ENCODE measurements around the gene RASSF3. TPM values are rescaled to one million over a fixed set of nuclear protein-coding genes. Genes with fewer than 3 reads are reported as not detected.

The RASSF3 gene
- total RNA-seq, 1 experiment from 2014 or later = 30.5 TPM

DNA sequence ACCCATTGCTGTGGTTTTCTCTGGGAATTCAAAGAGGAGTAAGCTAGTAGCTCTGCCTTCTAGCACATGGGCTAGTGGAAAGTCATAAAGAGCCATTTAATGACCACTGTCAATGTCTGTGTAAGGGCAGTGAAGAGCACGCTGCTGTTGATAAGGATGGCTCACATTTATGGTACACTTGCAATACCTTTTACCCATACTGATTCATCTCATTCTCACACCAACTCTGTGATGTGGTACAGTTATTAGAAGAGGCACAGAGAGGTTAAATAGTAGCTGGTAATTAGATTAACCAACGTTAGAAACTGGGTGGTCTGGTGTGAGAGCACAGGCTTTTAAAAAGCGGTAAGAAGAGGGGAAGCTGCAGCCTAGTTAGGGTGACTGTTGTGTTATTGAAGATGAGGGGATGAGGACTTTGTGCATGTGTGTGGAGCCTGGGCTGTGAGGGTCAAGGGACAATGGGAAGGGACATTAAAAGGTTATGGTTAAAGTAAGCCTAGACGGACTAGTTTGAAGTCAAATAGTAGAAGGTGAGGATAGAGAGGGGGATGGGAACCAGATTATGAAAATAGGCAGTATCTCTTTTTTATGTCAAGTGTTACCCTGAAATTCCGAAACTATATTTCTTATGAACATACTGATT lies 25.2 kb downstream of the RASSF3 start:
- DNase-seq (ENCODE audit: unreplicated experiment) = no peak
- H3K4me1 Mint-ChIP-seq (ENCODE audit: insufficient read depth, unreplicated experiment) = peaks cover 30% of the 10 kb centered on the region
- no TSS peak for BruUV-seq (replicated peaks)
- CTCF ChIA-PET = no interaction called here
- no peak overlapping the region for H3K4me3 Mint-ChIP-seq (ENCODE audit: unreplicated experiment)
- H3K9me3 Mint-ChIP-seq (ENCODE audit: unreplicated experiment) = peaks cover 17% of the 10 kb centered on the region
- H3K36me3 Mint-ChIP-seq (ENCODE audit: insufficient read depth, unreplicated experiment) = peaks cover 11% of the 10 kb centered on the region
- POLR2A ChIA-PET = interaction anchor here (1.4 to 3.2 kb wide), 2 partner anchors 10 to 24 kb away, joined by 4 to 20 read pairs; no protein-coding TSS in a partner anchor
- intact Hi-C loops (cut with micrococcal nuclease) = no loop called here
- H3K27me3 Mint-ChIP-seq (ENCODE audit: insufficient read depth, unreplicated experiment) = no peaks in the 10 kb centered on the region
- TF ChIP-seq, protein P1, sequence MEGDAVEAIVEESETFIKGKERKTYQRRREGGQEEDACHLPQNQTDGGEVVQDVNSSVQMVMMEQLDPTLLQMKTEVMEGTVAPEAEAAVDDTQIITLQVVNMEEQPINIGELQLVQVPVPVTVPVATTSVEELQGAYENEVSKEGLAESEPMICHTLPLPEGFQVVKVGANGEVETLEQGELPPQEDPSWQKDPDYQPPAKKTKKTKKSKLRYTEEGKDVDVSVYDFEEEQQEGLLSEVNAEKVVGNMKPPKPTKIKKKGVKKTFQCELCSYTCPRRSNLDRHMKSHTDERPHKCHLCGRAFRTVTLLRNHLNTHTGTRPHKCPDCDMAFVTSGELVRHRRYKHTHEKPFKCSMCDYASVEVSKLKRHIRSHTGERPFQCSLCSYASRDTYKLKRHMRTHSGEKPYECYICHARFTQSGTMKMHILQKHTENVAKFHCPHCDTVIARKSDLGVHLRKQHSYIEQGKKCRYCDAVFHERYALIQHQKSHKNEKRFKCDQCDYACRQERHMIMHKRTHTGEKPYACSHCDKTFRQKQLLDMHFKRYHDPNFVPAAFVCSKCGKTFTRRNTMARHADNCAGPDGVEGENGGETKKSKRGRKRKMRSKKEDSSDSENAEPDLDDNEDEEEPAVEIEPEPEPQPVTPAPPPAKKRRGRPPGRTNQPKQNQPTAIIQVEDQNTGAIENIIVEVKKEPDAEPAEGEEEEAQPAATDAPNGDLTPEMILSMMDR (IDR thresholded peaks at IDR 0.05; ENCODE audit: unreplicated experiment) = no peak
- peak overlapping the region; percentile 59 for H3K27ac Mint-ChIP-seq (ENCODE audit: low read depth, unreplicated experiment)

DNA sequence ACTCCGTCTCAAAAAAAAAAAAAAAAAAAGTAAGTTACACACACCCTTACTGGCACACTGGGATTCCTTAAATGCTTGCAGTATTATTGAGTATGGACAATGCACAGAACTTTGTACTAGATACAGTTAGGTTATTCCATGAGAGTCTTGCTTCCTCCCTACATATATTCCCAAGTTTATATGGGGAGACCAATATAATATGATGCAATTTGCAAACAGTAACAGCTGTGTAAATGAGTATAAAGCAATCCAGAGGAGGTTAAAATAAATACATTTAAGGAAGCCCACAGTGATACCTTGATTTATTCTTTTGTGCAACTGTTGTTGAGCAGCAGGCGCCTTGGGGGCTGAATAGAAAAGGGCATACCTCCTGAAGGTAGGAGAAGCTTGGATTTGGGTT lies 26.6 kb downstream of the RASSF3 start:
- Mint-ChIP-seq H3K27me3 (ENCODE audit: insufficient read depth, unreplicated experiment) (no peaks in the 10 kb centered on the region), H3K27ac (ENCODE audit: low read depth, unreplicated experiment) (no peak overlapping the region), H3K9me3 (ENCODE audit: unreplicated experiment) (peaks cover 8% of the 10 kb centered on the region), H3K4me3 (ENCODE audit: unreplicated experiment) (no peak overlapping the region), H3K36me3 (ENCODE audit: insufficient read depth, unreplicated experiment) (peaks cover 11% of the 10 kb centered on the region), H3K4me1 (ENCODE audit: insufficient read depth, unreplicated experiment) (peaks cover 20% of the 10 kb centered on the region)
- POLR2A ChIA-PET = interaction anchor here (1.2 kb wide), 1 partner anchor 9 kb away, joined by 4 read pairs; no protein-coding TSS in a partner anchor
- no peak for DNase-seq (ENCODE audit: unreplicated experiment)
- CTCF ChIA-PET = no interaction called here
- TF ChIP-seq, protein P1 (IDR thresholded peaks at IDR 0.05; ENCODE audit: unreplicated experiment) = no peak
- intact Hi-C loops (cut with micrococcal nuclease) = no loop called here
- no TSS peak for BruUV-seq (replicated peaks)

DNA sequence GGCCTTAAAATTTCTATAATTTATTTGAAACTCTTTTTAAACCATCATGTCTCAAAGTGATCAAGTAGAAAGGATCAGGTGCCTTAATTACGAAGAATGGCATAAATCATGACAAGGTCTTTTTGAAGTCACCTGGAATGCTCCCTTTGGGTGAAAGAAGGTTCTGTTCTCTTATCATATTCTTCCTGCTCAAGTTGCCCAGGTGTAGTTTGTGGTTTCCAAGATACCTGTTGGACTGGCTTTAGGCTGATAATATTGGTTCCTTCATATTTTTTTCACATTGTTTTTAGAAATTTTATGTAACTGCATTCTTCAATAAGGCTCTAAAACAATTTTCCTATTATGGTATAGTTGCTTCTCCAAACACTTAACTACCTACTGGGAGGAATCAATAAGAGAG lies 29.2 kb downstream of the RASSF3 start:
- no peaks in the 10 kb centered on the region for H3K36me3 Mint-ChIP-seq (ENCODE audit: insufficient read depth, unreplicated experiment)
- intact Hi-C loops (cut with micrococcal nuclease) = no loop called here
- TF ChIP-seq, protein P1 (IDR thresholded peaks at IDR 0.05; ENCODE audit: unreplicated experiment) = no peak
- ChIA-PET CTCF (no interaction called here), POLR2A (no interaction called here)
- no peaks in the 10 kb centered on the region for H3K27me3 Mint-ChIP-seq (ENCODE audit: insufficient read depth, unreplicated experiment)
- no peak overlapping the region for H3K4me3 Mint-ChIP-seq (ENCODE audit: unreplicated experiment)
- no TSS peak for BruUV-seq (replicated peaks)
- no peaks in the 10 kb centered on the region for H3K9me3 Mint-ChIP-seq (ENCODE audit: unreplicated experiment)
- no peak overlapping the region for H3K27ac Mint-ChIP-seq (ENCODE audit: low read depth, unreplicated experiment)
- no peak for DNase-seq (ENCODE audit: unreplicated experiment)
- H3K4me1 Mint-ChIP-seq (ENCODE audit: insufficient read depth, unreplicated experiment) = peaks cover 20% of the 10 kb centered on the region

DNA sequence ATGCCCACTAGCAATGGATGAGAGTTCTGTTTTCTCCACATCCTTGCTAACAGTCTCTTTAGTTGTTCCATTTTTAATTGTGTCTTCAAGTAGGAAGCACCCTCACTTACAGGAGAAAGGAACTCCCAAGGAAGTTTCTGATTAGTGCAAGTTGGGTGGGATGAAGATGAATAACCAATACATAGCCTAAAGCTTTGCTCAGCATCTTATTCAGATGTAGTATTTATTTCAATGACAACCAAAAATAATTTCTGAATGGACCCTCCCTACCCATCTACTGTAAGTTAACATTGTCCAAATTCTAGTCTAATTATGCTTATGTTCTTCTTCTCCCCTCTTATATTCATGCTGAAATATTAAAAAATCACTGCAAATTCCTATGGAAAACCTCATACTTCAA lies 36.0 kb downstream of the RASSF3 start:
- no TSS peak for BruUV-seq (replicated peaks)
- Mint-ChIP-seq H3K27me3 (ENCODE audit: insufficient read depth, unreplicated experiment) (no peaks in the 10 kb centered on the region), H3K4me3 (ENCODE audit: unreplicated experiment) (no peak overlapping the region)

More for the DNA sequence above, 36.0 kb downstream of the RASSF3 start:
- ChIA-PET CTCF (interaction anchor here (0.5 to 1.6 kb wide), 3 partner anchors 12 to 1836 kb away, joined by 3 to 4 read pairs (median 3); no protein-coding TSS in a partner anchor), POLR2A (interaction anchor here (1.2 kb wide), 1 partner anchor 19 kb away, joined by 3 read pairs; no protein-coding TSS in a partner anchor)
- no peak for DNase-seq (ENCODE audit: unreplicated experiment)
- peaks cover 17% of the 10 kb centered on the region for H3K4me1 Mint-ChIP-seq (ENCODE audit: insufficient read depth, unreplicated experiment)
- H3K27ac Mint-ChIP-seq (ENCODE audit: low read depth, unreplicated experiment) = no peak overlapping the region
- H3K9me3 Mint-ChIP-seq (ENCODE audit: unreplicated experiment) = no peaks in the 10 kb centered on the region
- TF ChIP-seq, protein P1 (IDR thresholded peaks at IDR 0.05; ENCODE audit: unreplicated experiment) = no peak
- intact Hi-C loops (cut with micrococcal nuclease) = no loop called here
- peaks cover 6% of the 10 kb centered on the region for H3K36me3 Mint-ChIP-seq (ENCODE audit: insufficient read depth, unreplicated experiment)

Measured in MCF 10A (cell line).